GM21786 (cell line): ENCODE data around the gene CPNE6.
"Not testable (repeated sequence)": the region's sequence is repeated elsewhere in the genome, so short reads cannot be mapped to it uniquely, and the experiment has no call there.

Source experiments
- ATAC-seq: cut with Tn5 transposase; IDR thresholded peaks from one replicate; pipeline ENCODE4 v1.9.1; 2021; ENCODE audit not compliant: unreplicated experiment

CPNE6 gene

GRCh38 chr14:24071144-24071697, at the start of gene CPNE6:
Gene CPNE6, plus strand, starts transcription at chr14:24071562. Its CDS starts 1,375 bp downstream, at chr14:24072937.
- no peak for ATAC-seq

DNA sequence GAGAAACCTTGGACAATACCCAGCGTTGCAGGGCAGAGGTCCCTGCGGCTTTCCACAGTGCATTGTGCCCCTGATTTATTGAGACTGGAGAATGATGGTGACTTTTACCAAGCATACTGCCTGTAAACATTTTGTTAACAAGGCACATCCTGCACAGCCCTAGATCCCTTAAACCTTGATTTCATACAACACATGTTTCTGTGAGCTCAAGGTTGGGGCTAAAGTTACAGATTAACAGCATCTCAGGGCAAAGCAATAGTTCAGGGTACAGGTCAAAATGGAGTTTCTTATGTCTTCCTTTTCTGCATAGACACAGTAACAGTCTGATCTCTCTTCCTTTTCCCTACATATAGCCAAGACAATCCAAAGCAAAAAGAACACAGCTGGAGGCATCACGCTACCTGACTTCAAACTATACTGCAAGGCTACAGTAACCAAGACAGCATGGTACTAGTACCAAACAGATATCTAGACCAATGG, 46.4 kb upstream of the CPNE6 start:
- ATAC-seq, result not testable (repeated sequence)

DNA sequence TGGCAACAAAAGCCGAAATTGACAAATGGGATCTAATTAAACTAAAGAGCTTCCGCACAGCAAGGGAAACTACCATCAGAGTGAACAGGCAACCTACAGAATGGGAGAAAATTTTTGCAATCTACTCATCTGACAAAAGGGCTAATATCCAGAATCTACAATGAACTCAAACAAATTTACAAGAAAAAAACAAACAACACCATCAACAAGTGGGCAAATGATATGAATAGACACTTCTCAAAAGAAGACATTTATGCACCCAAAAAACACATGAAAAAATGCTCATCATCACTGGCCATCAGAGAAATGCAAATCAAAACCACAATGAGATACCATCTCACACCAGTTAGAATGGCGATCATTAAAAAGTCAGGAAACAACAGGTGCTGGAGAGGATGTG, 41.7 kb upstream of the CPNE6 start:
- ATAC-seq, result not testable (repeated sequence)

DNA sequence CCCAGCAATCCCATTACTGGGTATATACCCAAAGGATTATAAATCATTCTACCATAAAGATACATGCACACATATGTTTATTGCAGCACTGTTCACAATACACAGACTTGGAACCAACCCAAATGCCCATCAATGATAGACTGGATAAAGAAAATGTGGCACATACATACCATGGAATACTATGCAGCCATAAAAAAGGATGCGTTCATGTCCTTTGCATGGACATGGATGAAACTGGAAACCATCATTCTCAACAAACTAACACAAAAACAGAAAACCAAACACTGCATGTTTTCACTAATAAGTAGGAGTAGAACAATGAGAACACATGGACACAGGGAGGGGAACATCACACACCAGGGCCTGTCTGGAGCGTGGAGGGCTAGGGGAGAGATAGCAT, 40.0 kb upstream of the CPNE6 start:
- not testable (repeated sequence) for ATAC-seq

DNA sequence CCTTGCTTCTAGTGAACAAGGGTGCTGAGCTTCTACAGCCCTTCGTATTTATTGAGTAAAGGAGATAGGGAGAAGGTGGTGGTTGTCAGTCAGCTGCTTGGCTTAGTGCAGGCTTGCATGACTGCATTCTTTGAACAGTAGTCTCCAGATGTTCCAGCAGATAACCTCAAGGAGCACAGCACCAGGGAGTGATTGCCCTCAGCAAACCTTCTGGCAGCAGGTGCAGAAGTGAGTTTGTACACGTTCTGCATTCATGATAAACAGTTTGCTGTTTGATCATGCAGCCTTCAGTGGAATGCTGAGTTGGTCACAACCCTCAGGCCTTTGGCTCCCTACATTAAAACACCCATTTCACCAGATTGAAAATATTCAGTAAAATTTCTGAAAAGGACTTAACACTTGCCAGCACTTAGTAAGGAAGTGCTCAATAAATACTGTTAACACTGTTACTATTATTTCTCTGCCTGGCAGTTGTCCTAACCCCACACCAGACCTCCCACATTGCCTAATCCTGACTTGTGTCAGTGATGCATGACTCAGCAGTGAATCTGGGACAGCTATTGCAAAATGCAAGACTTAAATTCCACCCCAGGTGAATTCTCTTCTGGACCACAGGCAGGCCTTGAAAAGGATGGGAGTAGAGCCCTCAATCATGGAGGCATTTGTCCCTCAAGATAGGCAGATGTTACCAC, 38.5 kb upstream of the CPNE6 start:
- no peak for ATAC-seq

- ATAC-seq, result peak; percentile 4
Observed at GRCh38 chr14:24035769-24036168, 35.6 kb upstream of the CPNE6 start.

- ATAC-seq, result peak; percentile 59
Observed at GRCh38 chr14:24036169-24036962, 35.0 kb upstream of the CPNE6 start.

DNA sequence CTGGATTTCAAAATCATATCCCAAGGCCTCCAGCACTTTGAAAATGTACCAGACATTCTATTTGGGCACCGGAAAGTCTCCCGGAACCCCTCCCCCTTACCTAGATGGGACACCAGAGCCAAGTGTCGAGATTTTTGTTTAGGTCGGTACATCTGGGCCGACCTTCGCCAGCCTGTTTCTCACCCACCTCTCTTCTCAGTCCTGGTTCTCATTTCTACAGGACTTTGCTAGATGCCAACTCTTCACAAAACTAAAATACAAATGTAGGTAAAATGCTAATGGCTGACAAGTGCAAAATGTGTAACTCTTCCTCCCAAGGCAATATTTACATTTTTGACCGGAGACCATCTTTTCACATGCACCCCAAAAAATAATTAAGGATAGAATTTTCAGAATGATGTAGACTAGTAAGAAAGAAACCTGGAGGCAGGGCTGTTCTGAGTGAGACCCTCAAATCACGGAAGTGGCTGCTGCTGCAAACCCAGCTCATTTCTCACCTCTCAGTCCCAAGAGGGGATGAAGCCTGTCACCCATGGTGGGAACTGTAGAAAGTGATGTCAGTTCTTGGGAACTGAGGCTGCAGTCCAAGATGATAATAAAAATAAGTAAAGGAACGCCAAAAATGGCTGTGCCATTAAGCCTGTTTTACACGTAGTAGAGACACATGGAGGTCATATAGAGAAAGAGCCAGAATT, 34.3 kb upstream of the CPNE6 start:
- ATAC-seq, result peak; percentile 4

- ATAC-seq, result no peak
Observed at GRCh38 chr14:24037658-24038037, 33.7 kb upstream of the CPNE6 start.

DNA sequence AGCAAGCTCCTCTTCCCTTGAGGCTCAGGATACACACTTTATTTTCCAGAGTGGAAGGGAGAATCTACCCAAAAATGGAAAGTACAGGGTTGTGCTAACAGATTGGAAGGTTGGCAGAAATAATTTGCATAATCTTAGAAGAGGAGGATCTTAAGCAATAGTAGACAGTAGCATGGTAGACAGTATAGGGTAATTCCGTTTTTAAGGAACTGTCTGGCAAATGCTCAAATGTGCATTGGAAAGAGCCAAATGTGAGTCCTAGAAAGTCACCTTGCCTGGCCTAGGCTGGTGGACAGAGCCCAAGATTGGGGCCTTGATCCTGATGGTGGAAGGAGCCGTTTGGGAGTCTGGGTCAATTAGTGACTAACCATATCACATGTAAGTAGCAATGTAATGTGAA, 32.7 kb upstream of the CPNE6 start:
- no peak for ATAC-seq

DNA sequence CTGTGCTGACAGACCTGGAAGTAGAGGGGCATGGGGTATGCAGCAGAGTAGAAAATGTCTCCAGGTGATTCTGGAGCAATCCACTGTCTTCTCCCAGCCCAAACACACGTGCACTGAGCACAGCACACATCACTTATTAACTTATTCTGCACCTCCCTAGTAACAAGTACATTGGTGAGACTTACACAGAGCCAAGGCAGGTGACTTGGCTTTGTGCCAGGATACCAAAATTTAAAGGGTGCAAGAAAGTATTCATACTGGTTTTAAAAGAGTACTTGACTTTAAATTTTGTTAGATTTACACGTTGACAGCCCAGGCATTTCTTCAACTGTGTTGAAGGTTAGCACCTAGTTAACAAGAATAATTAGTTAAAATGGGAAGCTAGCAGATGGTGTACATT, 30.7 kb upstream of the CPNE6 start:
- no peak for ATAC-seq

DNA sequence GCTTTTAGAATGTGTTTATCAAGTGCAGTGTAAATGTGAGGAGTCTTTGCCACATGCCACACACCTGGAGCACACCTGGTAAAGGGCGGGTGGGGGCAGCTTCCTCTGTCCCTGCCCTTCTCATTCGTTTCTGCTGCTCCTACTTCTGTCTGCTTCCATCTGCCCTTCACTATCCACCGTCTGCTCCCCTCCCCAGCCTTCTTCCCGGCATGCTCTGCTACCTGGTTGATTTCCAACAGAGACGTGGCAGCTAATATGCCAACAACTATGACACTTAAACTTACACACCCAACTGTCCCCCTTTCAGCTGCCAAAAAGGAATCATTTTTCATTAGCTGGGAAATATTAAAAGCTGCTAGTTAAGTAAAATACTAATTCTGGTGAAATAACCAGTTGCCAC, 28.6 kb upstream of the CPNE6 start:
- ATAC-seq, result no peak

- ATAC-seq, result not testable (repeated sequence)
Observed at GRCh38 chr14:24049002-24049401, 22.4 kb upstream of the CPNE6 start.

DNA sequence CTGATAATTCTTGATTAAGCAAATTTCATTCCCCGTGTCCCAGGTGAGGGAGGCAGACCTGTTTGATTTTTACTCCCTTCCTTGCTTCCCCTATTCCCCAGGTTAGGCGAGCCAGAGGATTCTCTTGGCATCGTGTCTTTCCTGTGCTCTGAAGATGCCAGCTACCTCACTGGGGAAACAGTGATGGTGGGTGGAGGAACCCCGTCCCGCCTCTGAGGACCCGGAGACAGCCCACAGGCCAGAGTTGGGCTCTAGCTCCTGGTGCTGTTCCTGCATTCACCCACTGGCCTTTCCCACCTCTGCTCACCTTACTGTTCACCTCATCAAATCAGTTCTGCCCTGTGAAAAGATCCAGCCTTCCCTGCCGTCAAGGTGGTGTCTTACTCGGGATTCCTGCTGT, 20.6 kb upstream of the CPNE6 start:
- not testable (repeated sequence) for ATAC-seq

- ATAC-seq, result peak; percentile 2
Observed at GRCh38 chr14:24051176-24051788, 20.1 kb upstream of the CPNE6 start.

DNA sequence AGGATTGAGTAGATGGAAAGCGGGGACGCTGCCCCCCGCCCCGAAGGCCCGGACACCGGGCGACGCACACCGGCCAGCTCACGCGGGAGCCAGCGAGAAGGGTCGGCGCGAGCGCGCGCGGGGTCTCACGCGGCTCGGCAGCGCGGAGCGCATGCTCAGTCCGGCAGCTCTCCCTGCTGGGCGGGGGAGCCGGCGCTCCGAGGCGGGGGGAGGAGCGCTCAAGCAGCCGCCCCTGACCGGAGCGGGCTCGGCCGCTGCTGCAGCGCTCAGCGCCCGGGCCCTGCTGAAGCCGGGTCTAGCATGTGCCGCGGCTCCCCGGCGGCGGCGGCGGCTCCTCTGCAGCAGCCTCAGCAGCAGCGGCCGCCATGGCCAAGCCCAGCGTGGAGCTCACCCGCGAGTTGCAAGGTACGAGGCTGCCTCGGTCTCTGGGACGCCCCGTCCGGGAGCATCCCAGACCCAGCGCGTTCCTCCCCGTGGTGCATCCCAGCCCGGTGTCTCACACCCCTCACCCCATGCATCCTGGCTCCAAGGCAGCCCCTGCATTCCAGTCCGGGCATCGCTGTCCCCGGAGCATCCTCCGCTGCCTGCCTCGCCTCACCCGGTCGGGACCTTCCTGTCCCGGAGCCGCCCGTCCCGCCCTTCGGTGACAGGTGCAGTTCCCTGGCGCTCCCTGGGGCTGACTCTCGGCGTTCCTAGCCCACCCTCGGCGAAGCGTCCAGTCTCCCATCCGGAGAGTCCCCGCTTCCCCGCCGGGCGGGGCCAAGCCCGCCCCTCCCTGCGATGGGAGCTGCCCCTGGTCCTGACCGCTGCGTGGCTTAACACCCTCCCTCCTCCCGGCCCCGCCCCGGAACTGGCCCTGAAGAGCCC, 19.3 kb upstream of the CPNE6 start, which contains the start of gene CARMIL3:
Gene CARMIL3 (plus strand): TSS at position 221 of the 867 bp plus-strand sequence. CDS start 145 bp downstream, at position 366.
- peak; percentile 71 for ATAC-seq

DNA sequence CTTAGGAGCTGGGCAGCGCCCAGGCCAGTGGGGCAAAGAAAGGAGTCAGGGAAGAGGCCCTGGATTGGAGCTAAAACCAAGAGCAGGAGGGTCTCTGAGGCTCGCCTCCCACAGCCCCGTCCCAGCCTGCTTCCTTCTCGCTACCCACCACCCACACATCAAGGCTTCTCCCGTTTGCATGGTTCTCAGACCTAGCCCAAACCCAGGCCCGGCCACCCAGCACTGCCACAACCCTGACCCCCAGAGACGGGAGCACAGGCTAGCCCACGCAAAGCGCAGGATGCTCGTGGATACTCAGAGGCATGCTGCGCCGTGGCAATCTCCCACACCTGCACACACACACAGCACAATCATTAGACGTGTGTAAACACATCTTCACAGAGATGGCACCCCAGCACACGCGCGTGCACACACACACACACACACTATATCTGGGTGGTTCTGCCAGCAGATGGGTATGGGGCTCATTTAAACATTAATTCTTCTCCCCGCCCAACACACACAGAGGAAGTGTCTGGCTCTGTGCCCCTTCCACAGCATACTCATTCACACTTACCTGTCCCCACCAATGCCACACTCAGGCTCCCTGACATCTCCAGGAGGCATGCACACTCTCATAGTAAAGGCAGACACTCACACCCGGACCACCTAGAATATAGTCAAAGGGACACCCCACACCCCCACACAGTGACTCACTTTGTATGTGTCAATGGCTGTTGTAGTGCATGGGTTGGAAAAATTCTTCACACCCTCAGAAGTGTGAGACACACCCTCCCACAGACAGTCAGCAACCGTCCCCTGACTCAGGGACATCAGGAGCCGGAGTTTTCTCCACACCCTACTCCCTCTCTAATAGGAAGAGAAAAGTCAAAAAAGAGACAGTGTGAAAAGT, 18.5 kb upstream of the CPNE6 start:
- ATAC-seq, result no peak

- ATAC-seq, result no peak
Observed at GRCh38 chr14:24053548-24054323, 17.6 kb upstream of the CPNE6 start.
